Stimulated activated CD4-positive, alpha-beta T cell treated with anti-CD3 and anti-CD28 coated beads, Interleukin-4, amount 100 ng/mL, for 48 hours (primary cell): ENCODE measurements around the gene MIA3.

Experiments used
- DNase-seq, 2 donors: peaks; one replicate each; pipeline ENCODE4 v3.0.0-alpha.2; 2020; ENCODE audit warnings: low read depth in 2 of 2

The MIA3 gene

DNA sequence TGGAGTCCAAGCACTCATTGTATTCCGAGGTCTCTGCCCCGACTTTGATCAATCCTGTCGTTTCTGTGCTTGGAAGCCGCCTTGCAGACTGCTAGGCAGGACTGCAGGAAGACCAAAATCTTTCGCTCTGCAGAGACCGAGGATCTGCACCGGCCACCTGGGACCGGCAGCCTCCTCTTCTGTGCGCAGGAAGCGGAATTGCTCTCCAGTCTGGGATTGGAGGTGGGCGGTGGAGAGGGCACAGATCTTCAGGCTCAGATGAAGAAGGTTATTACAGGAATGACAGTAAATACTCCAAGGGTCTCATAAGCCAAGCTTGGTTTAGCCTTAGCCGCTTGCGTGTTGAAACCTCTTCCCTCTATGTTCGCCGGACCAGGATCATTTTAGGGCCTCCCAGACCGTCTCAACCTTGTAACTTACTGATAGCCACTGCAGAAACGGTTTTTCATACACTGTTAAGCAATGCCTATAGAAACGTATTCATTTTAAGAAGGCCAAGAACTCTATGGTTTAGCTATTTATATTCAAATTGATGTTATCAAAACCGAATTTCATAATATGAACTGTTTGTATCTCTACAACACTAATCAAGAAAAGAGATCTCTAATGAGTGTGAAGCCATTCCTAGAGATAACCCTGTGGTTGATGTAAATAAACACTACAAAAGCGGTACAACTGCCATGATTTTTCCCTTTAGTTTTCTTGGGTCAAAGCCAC is 1.1 kb downstream of the MIA3 start:
- peak in 1 of 2 donors; percentile 3 for DNase-seq

DNA sequence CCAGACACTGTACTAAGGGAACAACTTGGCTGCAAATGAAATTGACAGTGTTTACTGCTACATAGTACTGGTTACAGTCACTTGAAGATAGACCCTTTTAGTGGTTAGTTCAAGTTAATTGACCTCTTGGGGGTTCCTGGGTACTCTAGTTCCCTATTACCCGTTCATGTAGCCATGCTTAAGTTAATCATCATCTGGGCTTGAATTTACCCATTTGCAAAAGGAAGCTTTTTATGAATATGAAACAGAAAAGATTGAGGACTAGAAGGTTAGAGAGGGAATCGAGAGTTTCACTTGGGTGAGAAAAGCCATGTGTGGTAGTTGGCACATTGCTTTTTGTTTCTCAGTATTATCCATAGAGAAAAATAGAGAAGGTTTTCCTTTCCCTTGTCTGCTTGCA is 2.7 kb downstream of the MIA3 start:
- no peak for DNase-seq

DNA sequence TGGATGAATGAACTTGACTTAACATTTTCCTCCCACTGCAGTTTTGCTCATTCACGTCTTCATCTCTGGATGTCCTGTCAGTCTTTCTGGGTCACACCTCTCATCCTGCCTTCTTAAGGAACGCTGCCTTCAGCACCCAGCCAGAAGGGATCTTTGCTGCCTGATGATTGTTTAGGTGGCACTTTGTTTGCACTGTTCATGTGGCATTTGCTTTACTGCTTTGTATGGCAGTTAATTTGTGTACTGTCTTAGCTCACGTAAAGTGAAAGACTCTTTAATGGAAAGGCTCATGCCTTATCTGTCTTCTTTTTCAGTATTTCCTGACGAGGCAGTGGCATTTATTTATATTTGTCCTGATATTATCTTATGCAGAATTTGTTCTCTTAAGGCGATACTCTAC is 4.9 kb downstream of the MIA3 start:
- no peak for DNase-seq

DNA sequence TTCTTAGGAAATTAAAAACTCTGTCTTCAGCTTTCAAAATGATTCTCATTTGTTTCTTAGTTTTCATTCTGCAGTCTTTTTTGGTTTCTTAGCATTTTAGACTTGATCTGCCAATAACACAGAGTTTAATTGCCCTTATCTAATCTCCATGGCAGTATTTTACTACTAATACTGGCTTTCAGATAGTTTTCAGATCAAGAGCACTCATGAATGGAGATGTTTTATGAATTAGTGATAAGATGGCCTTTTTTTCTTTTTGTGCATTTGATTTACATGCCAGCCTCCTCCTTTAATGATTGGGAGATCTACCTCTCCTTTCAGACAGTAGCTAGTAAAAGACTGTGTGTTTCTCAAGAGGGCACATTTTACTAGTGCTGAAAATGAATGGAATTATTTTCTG is 5.6 kb downstream of the MIA3 start:
- no peak for DNase-seq

DNA sequence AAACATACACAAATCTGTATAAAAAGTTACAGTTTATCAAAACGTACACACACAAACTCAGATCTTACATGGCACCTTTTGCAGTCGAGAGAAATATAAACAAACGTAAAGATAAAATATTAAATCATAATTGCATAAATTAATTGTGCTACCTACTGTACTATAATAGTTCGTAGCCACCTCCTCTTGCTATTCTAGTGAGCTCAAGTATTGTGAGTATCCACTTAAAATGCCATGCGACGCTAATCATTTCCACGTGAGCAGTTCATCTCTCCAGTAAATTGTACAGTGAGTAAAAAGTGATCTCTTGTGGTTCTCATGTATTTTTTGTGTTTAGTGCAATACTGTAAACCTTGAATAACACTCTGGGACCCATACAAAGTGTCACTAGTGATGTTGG is 6.3 kb downstream of the MIA3 start:
- no peak for DNase-seq

DNA sequence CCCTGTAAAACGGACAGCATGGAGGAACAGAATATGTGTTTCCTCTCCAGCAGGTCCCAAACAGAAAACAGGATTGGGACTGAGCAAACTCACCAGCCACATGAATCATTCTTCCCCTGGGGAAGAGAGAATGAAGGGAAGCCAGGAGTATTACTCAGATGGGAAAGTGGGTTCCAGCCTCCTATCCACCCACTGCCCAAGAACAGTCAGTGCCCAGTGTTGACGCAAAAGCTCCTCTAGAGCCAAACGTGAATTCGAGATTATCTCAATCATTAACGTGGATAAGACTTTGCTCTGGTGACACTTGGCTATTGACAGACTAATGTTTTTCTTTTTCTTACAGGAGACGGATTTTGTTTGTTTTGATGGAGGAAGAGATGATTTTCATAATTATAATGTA is 9.3 kb downstream of the MIA3 start:
- DNase-seq: no peak

DNA sequence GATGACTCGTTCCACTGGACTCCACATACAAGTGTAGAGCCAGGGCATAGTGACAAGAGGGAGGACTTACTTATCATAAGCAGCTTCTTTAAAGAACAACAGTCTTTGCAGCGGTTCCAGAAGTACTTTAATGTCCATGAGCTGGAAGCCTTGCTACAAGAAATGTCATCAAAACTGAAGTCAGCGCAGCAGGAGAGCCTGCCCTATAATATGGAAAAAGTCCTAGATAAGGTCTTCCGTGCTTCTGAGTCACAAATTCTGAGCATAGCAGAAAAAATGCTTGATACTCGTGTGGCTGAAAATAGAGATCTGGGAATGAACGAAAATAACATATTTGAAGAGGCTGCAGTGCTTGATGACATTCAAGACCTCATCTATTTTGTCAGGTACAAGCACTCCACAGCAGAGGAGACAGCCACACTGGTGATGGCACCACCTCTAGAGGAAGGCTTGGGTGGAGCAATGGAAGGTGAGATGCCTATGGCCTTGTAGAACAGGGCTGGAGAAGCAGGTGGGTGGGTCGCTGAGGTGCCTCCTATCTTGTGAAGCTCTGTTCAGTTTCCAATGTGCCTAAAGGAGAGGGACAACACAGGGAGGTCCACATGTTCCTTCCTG is 12.1 kb downstream of the MIA3 start:
- DNase-seq: no peak

DNA sequence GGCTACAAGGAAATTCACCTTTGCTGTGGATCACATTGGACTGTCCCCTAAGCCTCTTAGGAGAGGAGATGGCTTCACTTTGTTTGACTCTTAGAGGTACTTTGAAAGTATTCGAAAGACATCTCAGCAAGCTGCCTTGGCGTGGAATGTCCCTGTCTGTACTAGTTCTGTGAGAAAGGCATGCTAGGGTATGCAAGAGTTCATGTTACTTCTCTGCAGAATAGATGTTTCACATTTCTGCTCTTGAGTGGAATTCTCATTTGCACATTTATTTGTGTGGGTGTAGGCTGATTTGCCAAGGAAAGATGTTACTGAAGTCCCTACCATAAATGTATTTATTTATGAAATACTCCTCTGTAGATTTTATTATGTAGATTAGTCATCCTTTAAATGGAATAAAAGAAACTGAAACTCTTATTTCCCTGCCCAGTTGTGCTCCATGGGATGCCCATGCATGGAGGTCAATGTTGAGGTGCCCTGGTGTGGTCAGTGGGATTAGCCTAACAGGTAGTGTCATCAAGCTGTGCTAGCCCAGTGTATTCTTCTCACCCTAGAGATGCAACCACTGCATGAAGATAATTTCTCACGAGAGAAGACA is 13.8 kb downstream of the MIA3 start:
- DNase-seq: no peak

DNA sequence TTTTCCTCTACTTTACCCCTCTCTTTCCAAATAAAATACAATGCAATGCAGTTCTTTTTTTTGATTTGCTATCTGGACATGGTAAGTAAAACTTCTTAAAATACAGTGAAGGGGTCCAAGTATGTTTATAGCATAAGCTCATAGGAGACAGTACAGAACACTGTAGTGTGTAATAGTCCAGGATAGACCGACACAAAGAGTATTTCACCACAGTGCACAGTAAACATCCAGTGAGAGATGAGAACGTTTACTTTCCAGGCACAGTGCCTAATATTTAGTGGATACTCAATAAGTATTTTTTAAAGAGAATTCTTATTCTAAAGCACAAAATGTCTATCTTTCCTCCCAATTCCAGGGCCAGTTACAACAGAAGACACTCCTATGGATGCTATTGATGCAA is 14.9 kb downstream of the MIA3 start:
- no peak for DNase-seq

DNA sequence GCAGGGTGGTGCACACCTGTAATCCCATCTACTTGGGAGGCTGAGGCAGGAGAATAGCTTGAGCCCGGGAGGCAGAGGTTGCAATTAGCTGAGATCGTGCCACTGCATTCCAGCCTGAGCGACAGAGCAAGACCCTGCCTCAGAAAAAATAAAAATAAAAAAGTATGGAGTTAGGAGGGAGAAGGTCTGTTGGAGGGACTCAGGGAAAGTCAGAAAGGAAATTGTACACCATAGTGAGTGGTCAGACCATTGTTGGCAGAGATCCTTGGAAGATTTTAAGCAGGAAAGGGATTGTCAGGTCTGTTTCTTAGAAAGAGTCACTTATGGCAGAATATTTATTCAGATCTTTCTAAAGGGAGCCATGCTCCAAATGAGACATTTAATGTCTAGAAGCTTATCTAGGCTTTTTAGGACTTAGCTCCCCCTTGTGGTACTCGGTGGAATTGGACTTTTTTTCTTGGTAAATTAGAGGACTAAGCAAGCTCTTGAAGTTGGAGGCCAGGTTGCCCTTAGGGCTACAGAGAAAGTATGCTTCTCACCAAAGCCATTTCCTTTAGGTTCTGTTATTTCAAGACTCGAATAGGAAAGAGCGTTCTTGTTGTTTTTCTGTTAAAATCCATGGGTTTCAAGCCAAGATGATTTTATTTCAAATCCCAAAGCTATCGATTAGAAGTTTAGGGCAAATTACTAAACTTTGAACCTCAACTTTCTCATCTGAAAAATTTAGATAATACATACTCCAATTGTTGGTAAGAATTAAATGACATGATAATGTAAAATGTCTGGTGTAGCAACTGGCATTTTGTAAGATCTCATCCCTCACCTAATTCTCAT is 16.5 kb downstream of the MIA3 start:
- DNase-seq: peak; percentile 43 to 58

DNA sequence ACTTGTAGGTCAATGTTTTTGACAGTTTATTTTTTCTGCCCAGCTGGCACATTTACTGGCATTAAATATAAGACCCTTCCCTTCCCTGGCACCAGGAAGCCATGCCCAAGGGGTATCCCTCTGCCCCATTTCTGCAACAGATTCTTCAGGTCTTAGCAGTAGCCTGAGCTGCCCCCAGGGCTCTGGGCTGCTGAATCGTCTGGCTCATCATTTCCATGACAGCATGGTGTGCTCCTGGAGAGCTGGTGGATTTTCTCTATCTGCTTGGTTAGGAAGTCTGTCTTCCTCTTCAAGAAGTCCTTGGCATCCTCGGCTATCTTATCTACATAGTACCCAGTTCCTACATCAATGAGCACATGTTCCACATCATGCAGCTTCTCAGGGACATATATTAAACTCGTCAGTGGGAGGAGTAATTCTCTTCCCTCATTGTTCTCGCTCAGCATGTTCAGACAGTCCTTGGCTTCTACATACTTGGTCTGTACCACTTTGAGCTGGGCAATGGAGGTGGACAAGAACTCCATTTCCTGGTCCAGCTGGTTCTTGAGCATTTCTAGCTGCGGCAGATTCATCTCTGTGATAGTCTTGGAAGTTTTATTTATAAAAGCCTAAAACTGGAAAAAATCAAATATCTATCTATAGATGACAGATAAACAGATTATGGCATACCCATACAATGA is 23.5 kb downstream of the MIA3 start:
- no peak for DNase-seq

DNA sequence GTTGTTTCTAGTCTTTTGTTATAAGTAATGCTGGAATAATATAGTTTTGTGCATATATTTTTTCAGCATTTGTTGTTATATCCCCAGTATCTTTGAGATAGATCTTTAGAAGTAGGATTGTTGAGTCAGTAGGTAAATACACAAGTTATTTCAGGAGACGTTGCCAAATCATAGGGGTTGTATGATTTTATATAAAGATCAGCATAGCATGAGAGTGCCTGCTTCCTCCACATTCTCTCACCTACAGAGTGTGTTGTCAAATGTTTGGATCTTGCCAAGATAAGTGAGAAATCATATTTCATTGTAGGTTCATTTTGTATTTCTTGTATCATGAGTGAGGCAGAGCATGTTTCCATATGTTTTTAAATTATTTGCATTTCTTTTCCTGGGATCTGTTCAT is 24.6 kb downstream of the MIA3 start:
- no peak for DNase-seq

DNA sequence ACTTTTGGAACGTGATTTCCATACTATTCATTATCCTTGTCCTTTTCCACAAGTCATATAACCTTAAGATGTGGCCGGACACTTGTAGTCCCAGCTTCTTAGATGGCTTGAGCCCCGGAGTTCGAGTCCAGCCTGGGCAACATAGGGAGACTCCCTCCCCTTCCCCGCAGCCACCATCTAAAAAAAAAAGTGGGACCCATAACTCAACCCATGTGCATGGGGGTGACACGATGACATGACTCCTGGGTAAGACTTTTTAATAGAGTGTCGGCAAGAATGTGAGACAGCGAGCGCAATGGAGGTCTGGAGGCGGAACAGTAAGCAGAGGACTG is 25.7 kb downstream of the MIA3 start:
- no peak for DNase-seq

DNA sequence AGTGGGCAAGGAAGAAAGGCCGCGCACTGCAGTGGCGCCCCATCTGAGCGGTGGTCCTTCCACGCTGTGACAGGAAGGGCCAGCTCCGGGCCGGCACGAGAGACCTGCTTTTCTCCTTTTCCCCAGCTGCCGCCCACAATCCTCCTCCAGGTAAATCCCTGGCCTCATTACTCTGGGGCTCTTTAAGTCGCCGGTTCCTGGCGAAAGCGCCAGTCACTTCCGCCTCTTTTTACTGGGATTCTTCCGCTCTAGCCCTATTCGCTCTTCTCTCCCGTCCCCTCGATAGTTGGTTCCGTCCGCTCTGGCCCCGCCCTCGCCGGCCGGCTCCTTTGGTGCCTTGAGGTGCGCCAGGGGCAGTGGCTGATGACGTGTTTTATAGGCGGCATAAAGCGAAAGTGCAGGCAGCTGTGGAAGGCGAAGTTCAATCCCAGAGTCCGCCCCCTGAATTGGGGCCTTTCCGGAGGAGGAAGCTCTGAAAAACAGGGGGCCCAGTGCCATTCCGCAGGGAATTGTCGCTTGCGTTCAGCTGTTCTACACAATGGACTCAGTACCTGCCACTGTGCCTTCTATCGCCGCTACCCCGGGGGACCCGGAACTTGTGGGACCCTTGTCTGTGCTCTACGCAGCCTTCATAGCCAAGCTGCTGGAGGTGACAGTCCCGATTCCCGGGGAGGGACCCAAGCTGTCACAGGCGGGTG is 26.2 kb downstream of the MIA3 start:
- DNase-seq: peak; percentile 93 to 96

DNA sequence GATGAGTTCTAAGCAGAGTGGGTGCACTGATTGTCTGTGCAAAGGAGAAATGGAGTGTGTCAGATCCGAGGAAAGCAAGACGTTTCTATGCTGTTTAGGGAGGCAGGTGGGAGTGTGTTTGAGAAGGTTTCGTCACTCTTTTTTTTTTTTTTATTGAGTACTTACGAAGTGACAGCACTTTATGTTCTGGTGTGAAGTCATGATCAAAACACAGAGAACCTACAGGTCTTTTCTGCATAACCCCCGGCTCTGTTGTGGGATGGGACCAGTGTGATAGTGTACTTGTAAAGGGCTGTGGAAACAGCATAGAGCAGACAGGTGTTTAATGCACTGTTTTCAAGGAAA is 26.7 kb downstream of the MIA3 start:
- no peak for DNase-seq

DNA sequence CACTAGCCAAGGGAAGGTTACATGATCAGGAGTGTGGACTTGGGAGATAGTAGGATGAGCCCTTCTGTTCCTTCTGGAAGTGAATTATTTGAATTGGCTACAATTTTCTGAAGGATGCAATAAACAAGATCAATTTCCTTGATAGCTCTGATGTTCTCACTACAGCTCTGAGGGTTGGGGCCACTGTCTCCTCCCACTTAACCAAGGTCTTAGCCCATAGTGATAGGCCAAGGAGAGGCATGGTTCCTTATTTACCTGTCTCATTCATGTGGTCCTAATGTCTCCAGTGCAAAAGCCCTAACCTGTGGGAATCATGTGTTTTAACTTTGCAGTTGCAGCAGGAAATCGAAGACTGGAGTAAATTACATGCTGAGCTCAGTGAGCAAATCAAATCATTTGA is 34.8 kb downstream of the MIA3 start:
- no peak for DNase-seq

DNA sequence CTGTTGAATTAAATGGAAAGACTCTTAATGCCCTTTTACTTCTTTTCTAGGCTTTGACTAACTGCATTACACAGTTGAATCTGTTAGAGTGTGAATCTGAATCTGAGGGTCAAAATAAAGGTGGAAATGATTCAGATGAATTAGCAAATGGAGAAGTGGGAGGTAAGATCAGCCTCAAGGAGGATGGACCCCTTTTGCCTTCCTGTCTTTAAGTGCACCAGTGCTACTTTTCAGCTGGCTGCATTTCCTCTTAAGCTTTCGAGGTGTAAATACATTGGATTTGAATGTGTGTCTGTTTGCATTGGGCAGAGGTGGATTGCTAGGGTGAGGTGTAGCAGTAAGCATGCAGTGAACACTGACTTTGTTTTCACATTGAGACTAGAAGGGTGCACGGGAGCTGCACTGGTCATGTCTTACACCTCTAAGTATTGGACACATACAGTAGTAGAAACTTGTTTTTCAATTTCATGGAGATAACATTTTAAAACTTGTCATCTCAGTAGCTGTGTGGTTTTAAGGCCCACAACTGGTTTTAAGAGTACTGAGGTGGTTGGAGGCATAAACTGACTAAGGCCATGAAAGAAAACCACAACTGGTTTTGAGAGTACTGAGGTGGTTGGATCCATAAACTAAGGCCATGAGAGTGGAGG is 35.4 kb downstream of the MIA3 start:
- DNase-seq: no peak

DNA sequence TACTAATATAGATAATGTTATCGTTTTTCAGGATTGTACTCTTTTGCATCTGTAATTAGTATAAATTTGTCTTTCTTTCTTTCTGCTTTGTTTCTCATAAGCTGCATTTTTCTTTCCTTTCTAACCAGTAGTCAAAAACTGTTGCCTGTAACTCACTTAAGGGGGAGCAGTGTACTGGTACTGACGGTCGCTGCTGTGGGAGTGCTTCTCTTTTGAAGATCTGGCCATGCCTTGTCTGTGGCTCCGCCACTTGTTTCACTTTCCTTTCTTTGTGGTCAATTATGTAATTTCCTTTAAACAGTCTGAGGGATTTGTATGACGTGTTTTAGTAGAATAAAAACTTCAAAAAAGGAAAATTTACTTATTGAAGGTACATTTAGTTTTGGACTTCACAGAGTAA is 37.0 kb downstream of the MIA3 start:
- peak; percentile 19 to 44 for DNase-seq

DNA sequence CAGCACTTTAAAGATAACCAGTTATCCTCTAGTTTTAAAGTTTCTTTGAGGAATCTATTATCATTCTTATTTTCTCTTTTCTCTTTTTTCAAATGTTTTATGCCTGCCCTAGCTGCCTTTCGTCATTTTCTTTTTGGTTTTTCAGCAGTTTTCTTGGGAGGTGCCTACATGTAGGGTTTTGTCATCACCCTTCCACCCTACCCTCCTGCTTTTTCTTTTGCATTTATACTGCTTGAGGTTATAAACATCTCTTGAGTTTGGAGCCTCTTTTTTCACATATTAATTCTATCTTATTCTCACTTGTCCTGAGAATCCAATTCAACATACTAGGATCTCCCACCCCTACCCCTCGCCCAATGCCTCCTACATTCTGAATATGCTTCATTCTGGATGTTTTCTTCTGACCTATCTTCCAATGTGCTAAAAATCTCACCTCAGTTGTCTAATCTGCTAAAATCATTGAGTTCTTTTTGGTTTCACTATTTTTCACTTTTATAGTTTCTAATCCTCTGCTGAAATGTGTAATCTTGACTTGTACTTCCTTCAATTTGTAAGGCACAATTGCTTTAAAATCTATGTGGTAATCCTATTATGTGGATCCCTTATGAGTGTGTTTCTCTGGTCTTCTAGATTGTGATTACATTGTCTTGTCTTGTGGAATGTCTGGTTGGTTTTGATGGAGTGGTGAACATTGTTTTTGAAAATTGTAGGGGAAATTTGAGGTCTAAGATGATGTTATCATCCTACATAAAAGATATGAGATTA is 38.7 kb downstream of the MIA3 start:
- DNase-seq: no peak

DNA sequence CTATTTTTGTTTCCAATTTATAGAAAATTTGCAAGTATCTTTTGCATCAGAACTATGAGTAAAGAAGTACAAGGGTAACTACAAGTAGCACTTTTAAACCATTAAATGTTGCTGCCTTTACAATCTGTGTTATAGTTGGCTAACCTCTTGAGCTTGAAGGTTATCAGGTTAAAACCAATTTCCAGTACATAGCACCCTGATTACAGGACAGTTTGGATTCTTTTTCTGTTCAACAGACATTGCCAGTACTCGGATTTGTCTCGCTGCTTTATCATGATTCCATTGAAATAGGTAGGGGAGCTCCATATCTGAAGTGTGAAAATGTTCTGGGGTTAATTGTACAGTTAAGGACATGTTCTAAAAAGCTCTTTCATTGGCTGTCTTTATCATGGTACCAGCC is 40.0 kb downstream of the MIA3 start:
- DNase-seq: no peak
